CD4-positive, CD25-positive, alpha-beta regulatory T cell (primary cell): ENCODE results near the gene ADGB. TPM values are rescaled to one million over a fixed set of nuclear protein-coding genes. Genes with fewer than 3 reads are reported as not detected.

Experiments used
- ATAC-seq, 2 donors: fragments of 150-1000 bp; cut with Tn5 transposase; one replicate each; pipeline ENCODE4 v1.10.0; 2021; ENCODE audit warnings: low read depth in 2 of 2, moderate number of reproducible peaks in 2 of 2, moderate library complexity in 1 of 2
- DNase-seq, 3 donors: peaks; one replicate each; pipeline versions ENCODE4 v3.0.0 to v3.0.0-alpha.2; 2012 to 2022; ENCODE audit warnings: mixed read lengths in 1 of 3
- H3K27ac ChIP-seq: one replicate; pipeline ENCODE4 v1.7.0; 2013; ENCODE audit warnings: mild to moderate bottlenecking, low read length; ENCODE audit not compliant: insufficient read depth, poor library complexity, severe bottlenecking
- H3K27me3 ChIP-seq: one replicate; pipeline ENCODE4 v1.7.0; 2013; ENCODE audit warnings: low read length; ENCODE audit not compliant: control insufficient read depth, insufficient read depth
- H3K36me3 ChIP-seq: one replicate; pipeline ENCODE4 v1.7.0; 2013; ENCODE audit warnings: mild to moderate bottlenecking, low read length, moderate library complexity; ENCODE audit not compliant: control insufficient read depth, insufficient read depth
- H3K4me1 ChIP-seq: 2 replicates; pipeline ENCODE4 v1.7.0; 2013; ENCODE audit warnings: mild to moderate bottlenecking, low read length; ENCODE audit not compliant: insufficient read depth, control insufficient read depth, poor library complexity, severe bottlenecking
- H3K4me3 ChIP-seq: one replicate; pipeline ENCODE4 v1.7.0; 2013; ENCODE audit warnings: low read depth, mild to moderate bottlenecking, low read length, moderate library complexity
- H3K9me3 ChIP-seq, 2 experiments: 1 replicate in 1 of 2; 2 replicates in 1 of 2; pipeline ENCODE4 v1.7.0; 2013; ENCODE audit warnings: low read length in 2 of 2, mild to moderate bottlenecking in 1 of 2, moderate library complexity in 1 of 2; ENCODE audit not compliant: control insufficient read depth in 2 of 2
- H3K27ac Mint-ChIP-seq, 3 donors: one replicate each; pipeline ENCODE4 v1.8.0; 2020 to 2022; ENCODE audit warnings: mild to moderate bottlenecking in 3 of 3, mixed read lengths in 3 of 3, moderate library complexity in 2 of 3
- H3K27me3 Mint-ChIP-seq: one replicate; pipeline ENCODE4 v1.8.0; 2022; ENCODE audit warnings: mild to moderate bottlenecking, mixed read lengths
- H3K36me3 Mint-ChIP-seq: one replicate; pipeline ENCODE4 v1.8.0; 2020; ENCODE audit warnings: mixed read lengths
- H3K4me1 Mint-ChIP-seq, 4 donors: one replicate each; pipeline ENCODE4 v1.8.0; 2020 to 2022; ENCODE audit warnings: mixed read lengths in 4 of 4, mild to moderate bottlenecking in 1 of 4
- H3K4me3 Mint-ChIP-seq, 4 donors: one replicate each; pipeline ENCODE4 v1.8.0; 2020 to 2022; ENCODE audit warnings: mild to moderate bottlenecking in 4 of 4, mixed read lengths in 4 of 4, moderate library complexity in 3 of 4
- H3K9me3 Mint-ChIP-seq, 7 donors: one replicate each; pipeline ENCODE4 v1.8.0; 2020 to 2022; ENCODE audit warnings: mixed read lengths in 7 of 7, mild to moderate bottlenecking in 3 of 7, moderate library complexity in 2 of 7
- polyA plus RNA-seq, 4 donors: library from polyadenylated mRNA; unstranded; fragments of 300-500 nt; fragmentation: Illumina TruSeq; gene quantifications; one replicate each; pipeline ENCODE4 v1.2.3, GENCODE V29; 2021
- total RNA-seq: library from RNA; stranded (reverse); gene quantifications from one replicate; pipeline ENCODE4 v1.2.3, GENCODE V29; 2022

The ADGB gene
- total and polyA plus RNA-seq, 5 donors from 2014 or later = not detected

- Histone ChIP-seq H3K36me3 (no peaks in the 10 kb centered on the region), H3K4me1 (no peaks in the 10 kb centered on the region), H3K4me3 (no peak overlapping the region), H3K9me3 (no peaks in the 10 kb centered on the region), H3K27ac (no peak overlapping the region), H3K27me3 (no peaks in the 10 kb centered on the region)
- Mint-ChIP-seq H3K27me3 (no peaks in the 10 kb centered on the region), H3K4me3 (no peak overlapping the region), H3K4me1 (no peaks in the 10 kb centered on the region), H3K36me3 (no peaks in the 10 kb centered on the region), H3K9me3 (peaks cover 0 to 15% (median 3%) of the 10 kb centered on the region in 7 donors), H3K27ac (no peak overlapping the region)
- DNase-seq (no peak), ATAC-seq (no peak)
These were observed 20.7 kb upstream of the ADGB start for GRCh38 chr6:146578054-146578453.

GRCh38 chr6:146581968-146582367 is 16.8 kb upstream of the ADGB start:
- Mint-ChIP-seq H3K4me1 (no peaks in the 10 kb centered on the region), H3K4me3 (no peak overlapping the region), H3K36me3 (no peaks in the 10 kb centered on the region), H3K9me3 (peaks cover 0 to 6% (median 0%) of the 10 kb centered on the region in 7 donors), H3K27ac (no peak overlapping the region), H3K27me3 (no peaks in the 10 kb centered on the region)
- Histone ChIP-seq H3K4me1 (no peaks in the 10 kb centered on the region), H3K36me3 (no peaks in the 10 kb centered on the region), H3K4me3 (no peak overlapping the region), H3K27ac (no peak overlapping the region), H3K9me3 (no peaks in the 10 kb centered on the region), H3K27me3 (no peaks in the 10 kb centered on the region)
- DNase-seq = no peak
- ATAC-seq = no peak

GRCh38 chr6:146582857-146583256 is 15.9 kb upstream of the ADGB start:
- Histone ChIP-seq H3K4me1 (no peaks in the 10 kb centered on the region), H3K27ac (no peak overlapping the region), H3K36me3 (no peaks in the 10 kb centered on the region), H3K27me3 (no peaks in the 10 kb centered on the region), H3K4me3 (no peak overlapping the region), H3K9me3 (no peaks in the 10 kb centered on the region)
- Mint-ChIP-seq H3K4me1 (no peaks in the 10 kb centered on the region), H3K27ac (no peak overlapping the region), H3K27me3 (no peaks in the 10 kb centered on the region), H3K4me3 (no peak overlapping the region), H3K36me3 (no peaks in the 10 kb centered on the region), H3K9me3 (peaks cover 0 to 6% (median 0%) of the 10 kb centered on the region in 7 donors)
- ATAC-seq (no peak), DNase-seq (no peak)

DNA sequence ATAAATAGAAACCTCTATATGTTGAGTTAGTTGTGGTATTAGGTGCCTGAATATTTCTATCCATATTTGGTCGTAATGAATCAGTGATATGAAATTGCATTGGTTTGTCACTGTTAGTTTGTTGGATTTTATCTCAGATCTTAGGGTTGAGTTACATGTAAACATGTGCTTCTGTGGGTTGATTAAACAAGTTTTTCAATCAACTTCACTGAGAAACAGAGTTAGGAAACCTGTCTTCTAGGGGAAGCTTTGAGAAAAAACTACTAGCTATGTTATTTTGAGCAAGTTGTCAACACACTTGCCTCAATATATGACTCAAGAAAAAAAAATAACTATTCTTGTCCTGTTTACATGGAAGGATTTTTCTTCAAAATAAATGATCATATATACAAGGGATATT is 14.8 kb upstream of the ADGB start:
- no peaks in the 10 kb centered on the region for H3K27me3 ChIP-seq
- Mint-ChIP-seq H3K27ac (no peak overlapping the region), H3K4me3 (no peak overlapping the region), H3K27me3 (no peaks in the 10 kb centered on the region), H3K4me1 (no peaks in the 10 kb centered on the region), H3K9me3 (peaks cover 0 to 6% (median 0%) of the 10 kb centered on the region in 7 donors), H3K36me3 (no peaks in the 10 kb centered on the region)
- H3K4me3 ChIP-seq = no peak overlapping the region
- no peaks in the 10 kb centered on the region for H3K9me3 ChIP-seq
- no peak for DNase-seq
- ATAC-seq = no peak
- no peaks in the 10 kb centered on the region for H3K36me3 ChIP-seq
- no peaks in the 10 kb centered on the region for H3K4me1 ChIP-seq
- no peak overlapping the region for H3K27ac ChIP-seq

DNA sequence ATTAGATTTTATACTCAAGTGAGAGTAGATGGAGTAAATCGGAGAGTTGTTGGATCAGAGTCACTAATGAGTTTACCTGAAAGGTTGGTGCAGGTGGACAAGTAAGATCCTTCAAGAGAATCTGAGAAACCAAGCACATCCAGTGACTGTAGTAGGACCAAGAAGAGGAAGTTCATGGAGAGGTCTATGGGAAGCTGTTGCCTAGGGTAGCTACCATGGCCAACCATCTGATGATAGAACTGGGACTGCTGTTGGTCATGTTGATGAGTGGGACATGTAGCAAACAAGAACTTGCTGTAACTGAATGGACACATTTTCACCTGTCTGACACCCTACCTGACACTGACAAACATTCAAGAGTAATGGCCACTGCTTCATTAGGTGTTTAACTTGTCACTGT is 11.3 kb upstream of the ADGB start:
- Histone ChIP-seq H3K4me3 (no peak overlapping the region), H3K27me3 (no peaks in the 10 kb centered on the region), H3K27ac (no peak overlapping the region), H3K9me3 (no peaks in the 10 kb centered on the region), H3K4me1 (no peaks in the 10 kb centered on the region), H3K36me3 (no peaks in the 10 kb centered on the region)
- Mint-ChIP-seq H3K36me3 (no peaks in the 10 kb centered on the region), H3K27ac (no peak overlapping the region), H3K4me3 (no peak overlapping the region), H3K9me3 (peaks cover 0 to 3% (median 0%) of the 10 kb centered on the region in 7 donors), H3K4me1 (no peaks in the 10 kb centered on the region), H3K27me3 (no peaks in the 10 kb centered on the region)
- DNase-seq = no peak
- no peak for ATAC-seq

GRCh38 chr6:146590492-146590891 is 8.3 kb upstream of the ADGB start:
- H3K27me3 Mint-ChIP-seq = no peaks in the 10 kb centered on the region
- Histone ChIP-seq H3K4me1 (no peaks in the 10 kb centered on the region), H3K4me3 (no peak overlapping the region), H3K27ac (no peak overlapping the region), H3K36me3 (no peaks in the 10 kb centered on the region), H3K9me3 (no peaks in the 10 kb centered on the region), H3K27me3 (no peaks in the 10 kb centered on the region)
- H3K4me3 Mint-ChIP-seq = no peak overlapping the region
- no peak for ATAC-seq
- no peak overlapping the region for H3K27ac Mint-ChIP-seq
- no peaks in the 10 kb centered on the region for H3K4me1 Mint-ChIP-seq
- DNase-seq = no peak
- peaks cover 0 to 3% (median 0%) of the 10 kb centered on the region in 7 donors for H3K9me3 Mint-ChIP-seq
- no peaks in the 10 kb centered on the region for H3K36me3 Mint-ChIP-seq

DNA sequence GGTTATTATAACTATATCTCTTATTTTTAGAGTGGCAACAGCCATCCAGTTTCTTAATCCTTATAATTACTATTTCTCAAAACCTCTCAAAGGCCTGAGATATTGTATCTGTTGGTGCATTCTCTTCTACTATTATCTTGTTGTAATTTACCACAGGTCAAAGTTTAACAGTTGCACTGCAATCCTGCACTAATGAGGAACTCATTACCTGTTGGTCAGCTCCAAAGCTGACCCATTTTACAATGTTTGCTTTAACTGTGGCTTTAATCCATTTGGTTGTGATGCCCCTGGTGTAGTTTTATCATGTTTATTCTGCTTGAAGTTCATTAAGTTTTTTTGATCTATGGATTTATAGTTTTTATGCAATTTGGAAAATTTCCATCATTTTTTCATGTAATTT is 6.3 kb upstream of the ADGB start:
- H3K27ac ChIP-seq = no peak overlapping the region
- no peaks in the 10 kb centered on the region for H3K4me1 ChIP-seq
- H3K4me3 ChIP-seq = no peak overlapping the region
- no peaks in the 10 kb centered on the region for H3K9me3 ChIP-seq
- Mint-ChIP-seq H3K27ac (no peak overlapping the region), H3K27me3 (no peaks in the 10 kb centered on the region), H3K36me3 (no peaks in the 10 kb centered on the region), H3K4me3 (no peak overlapping the region), H3K9me3 (peaks cover 0 to 2% (median 0%) of the 10 kb centered on the region in 7 donors), H3K4me1 (no peaks in the 10 kb centered on the region)
- H3K36me3 ChIP-seq = no peaks in the 10 kb centered on the region
- DNase-seq (no peak), ATAC-seq (no peak)
- no peaks in the 10 kb centered on the region for H3K27me3 ChIP-seq

GRCh38 chr6:146593986-146594385 is 4.8 kb upstream of the ADGB start:
- no peak overlapping the region for H3K4me3 Mint-ChIP-seq
- Histone ChIP-seq H3K27ac (no peak overlapping the region), H3K27me3 (no peaks in the 10 kb centered on the region), H3K4me1 (no peaks in the 10 kb centered on the region), H3K4me3 (no peak overlapping the region), H3K9me3 (no peaks in the 10 kb centered on the region), H3K36me3 (no peaks in the 10 kb centered on the region)
- peaks cover 0 to 3% (median 0%) of the 10 kb centered on the region in 7 donors for H3K9me3 Mint-ChIP-seq
- no peak overlapping the region for H3K27ac Mint-ChIP-seq
- ATAC-seq (no peak), DNase-seq (no peak)
- H3K27me3 Mint-ChIP-seq = peaks cover under 1% of the 10 kb centered on the region
- no peaks in the 10 kb centered on the region for H3K36me3 Mint-ChIP-seq
- peaks cover 0 to 2% (median 0%) of the 10 kb centered on the region in 4 donors for H3K4me1 Mint-ChIP-seq
